MG63 (cell line): ENCODE measurements around the gene MEGF9. TPM values are rescaled to one million over a fixed set of nuclear protein-coding genes. Genes with fewer than 3 reads are reported as not detected.
"Not testable (repeated sequence)": the region's sequence is repeated elsewhere in the genome, so short reads cannot be mapped to it uniquely, and the experiment has no call there.

ENCODE experiments used
- DNase-seq: peaks from one replicate; pipeline ENCODE4 v3.0.0-alpha.2; 2020
- H3K27me3 ChIP-seq: fragments of 250-450 bp; sonication (Bioruptor Pico); 2 replicates; pipeline ENCODE4 v1.5.1; 2020; ENCODE audit warnings: mild to moderate bottlenecking, moderate library complexity
- H3K36me3 ChIP-seq: fragments of 250-450 bp; sonication (Bioruptor Pico); 2 replicates; pipeline ENCODE4 v1.5.1; 2020; ENCODE audit warnings: mild to moderate bottlenecking, moderate library complexity
- H3K4me3 ChIP-seq: fragments of 250-450 bp; sonication (Bioruptor Pico); 2 replicates; pipeline ENCODE4 v1.5.1; 2020; ENCODE audit warnings: mild to moderate bottlenecking, moderate library complexity
- H3K9me3 ChIP-seq: fragments of 250-450 bp; sonication (Bioruptor Pico); 2 replicates; pipeline ENCODE4 v1.5.1; 2020; ENCODE audit warnings: mild to moderate bottlenecking, moderate library complexity
- total RNA-seq: library from RNA; depleted of rRNA; stranded (reverse); fragments of >200 nt; shearing (Covaris generic); gene quantifications from 2 replicates; pipeline ENCODE4 v1.2.3, GENCODE V29; 2014; ENCODE audit warnings: low replicate concordance; rRNA removed

MEGF9 gene
- total RNA-seq, 1 experiment from 2014 or later = 2.7 TPM

DNA sequence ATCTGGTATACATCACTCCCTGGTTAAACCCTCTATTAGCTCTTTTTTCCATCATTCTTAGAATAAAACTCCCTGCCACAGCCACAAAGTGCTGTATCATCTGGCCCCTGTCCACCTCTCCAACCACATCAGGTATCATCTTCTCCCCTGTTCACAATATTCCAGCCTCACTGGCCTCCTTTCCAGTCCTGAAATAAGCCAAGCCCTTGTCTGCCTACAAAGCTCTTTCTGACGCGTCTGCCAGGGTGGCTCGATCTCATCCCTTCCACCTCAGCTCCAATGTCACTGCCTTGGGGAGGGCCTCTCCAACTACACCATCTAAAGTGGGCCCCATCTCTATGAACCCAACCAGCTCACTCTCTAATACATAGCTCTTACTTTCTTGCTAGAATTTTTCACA, 155.8 kb downstream of the MEGF9 start:
- no peak for DNase-seq
- Histone ChIP-seq H3K36me3 (peaks cover 29% of the 10 kb centered on the region), H3K4me3 (no peak overlapping the region), H3K9me3 (no peaks in the 10 kb centered on the region), H3K27me3 (no peaks in the 10 kb centered on the region)

GRCh38 chr9:120557205-120557604, 157.1 kb downstream of the MEGF9 start:
- H3K27me3 ChIP-seq = no peaks in the 10 kb centered on the region
- no peak overlapping the region for H3K4me3 ChIP-seq
- peaks cover 28% of the 10 kb centered on the region for H3K36me3 ChIP-seq
- H3K9me3 ChIP-seq = no peaks in the 10 kb centered on the region
- no peak for DNase-seq

- no peak for DNase-seq
- Histone ChIP-seq H3K9me3 (no peaks in the 10 kb centered on the region), H3K36me3 (peaks cover 28% of the 10 kb centered on the region), H3K27me3 (no peaks in the 10 kb centered on the region), H3K4me3 (no peak overlapping the region)
Observed at GRCh38 chr9:120556775-120557174, 157.5 kb downstream of the MEGF9 start.

DNA sequence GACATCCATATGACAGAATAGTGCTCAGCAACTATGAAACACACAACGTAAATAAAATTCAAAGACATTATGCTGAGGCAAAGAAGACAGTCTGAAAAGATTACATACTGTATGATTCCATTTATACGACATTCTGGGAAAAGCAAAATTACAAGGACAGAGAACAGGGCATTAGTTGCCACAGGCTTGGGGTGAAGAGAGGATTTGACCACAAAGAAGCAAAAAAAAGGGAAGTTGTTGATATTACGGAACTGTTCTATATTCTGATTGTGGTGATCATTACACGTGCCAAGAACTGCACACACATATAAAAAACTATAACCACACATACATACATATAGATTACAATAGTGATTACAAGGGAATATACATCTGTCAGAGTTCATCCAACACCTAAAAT, 158.4 kb downstream of the MEGF9 start:
- Histone ChIP-seq H3K4me3 (no peak overlapping the region), H3K27me3 (no peaks in the 10 kb centered on the region), H3K36me3 (peaks cover 32% of the 10 kb centered on the region), H3K9me3 (no peaks in the 10 kb centered on the region)
- no peak for DNase-seq

DNA sequence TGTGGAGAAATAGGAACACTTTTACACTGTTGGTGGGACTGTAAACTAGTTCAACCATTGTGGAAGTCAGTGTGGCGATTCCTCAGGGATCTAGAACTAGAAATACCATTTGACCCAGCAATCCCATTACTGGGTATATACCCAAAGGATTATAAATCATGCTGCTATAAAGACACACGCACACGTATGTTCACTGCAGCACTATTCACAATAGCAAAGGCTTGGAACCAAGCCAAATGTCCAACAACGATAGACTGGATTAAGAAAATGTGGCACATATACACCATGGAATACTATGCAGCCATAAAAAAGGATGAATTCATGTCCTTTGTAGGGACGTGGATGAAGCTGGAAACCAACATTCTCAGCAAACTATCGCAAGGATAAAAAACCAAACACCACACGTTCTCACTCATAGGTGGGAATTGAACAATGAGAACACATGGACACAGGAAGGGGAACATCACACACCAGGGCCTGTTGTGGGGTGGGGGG, 162.0 kb downstream of the MEGF9 start:
- H3K36me3 ChIP-seq = peaks cover 54% of the 10 kb centered on the region
- not testable (repeated sequence) for H3K27me3 ChIP-seq, DNase-seq, H3K4me3 ChIP-seq, H3K9me3 ChIP-seq

Other genes with a start within 250 kb of the MEGF9 start
- gene CDK5RAP2, start 134.3 kb downstream of the MEGF9 start, total RNA-seq = 30.4 and 53.2 TPM in 2 replicates
- gene FBXW2, start 78.9 kb upstream of the MEGF9 start, total RNA-seq = 17.2 and 27.3 TPM in 2 replicates
- gene PSMD5, start 128.5 kb upstream of the MEGF9 start, total RNA-seq = 20.4 and 29.1 TPM in 2 replicates
- 51.5 and 76.6 TPM in 2 replicates for gene PHF19, start 162.7 kb upstream of the MEGF9 start, total RNA-seq
- 0.67 and 0.79 TPM in 2 replicates for gene TRAF1, start 212.3 kb upstream of the MEGF9 start, total RNA-seq